ACC112 (cell line): ENCODE data around the gene MPC2.

ENCODE experiments used
- H2AFZ ChIP-seq: fragments of 200-600 bp; sonication (generic); one replicate; pipeline ENCODE4 v1.6.0; 2017; ENCODE audit warnings: antibody characterized with exemption, low read length; ENCODE audit not compliant: unreplicated experiment
- H3K27ac ChIP-seq: fragments of 200-600 bp; sonication (generic); 2 replicates; pipeline ENCODE4 v1.5.1; 2014; ENCODE audit warnings: low read depth, mild to moderate bottlenecking, antibody characterized with exemption, low read length, moderate library complexity
- H3K27me3 ChIP-seq: fragments of 200-600 bp; sonication (generic); 2 replicates; pipeline ENCODE4 v1.6.1; 2014; ENCODE audit warnings: mild to moderate bottlenecking, antibody characterized with exemption, low read length, moderate library complexity, mixed read lengths; ENCODE audit not compliant: insufficient read depth
- H3K36me3 ChIP-seq: fragments of 200-600 bp; sonication (generic); 2 replicates; pipeline ENCODE4 v1.6.1; 2016; ENCODE audit warnings: mild to moderate bottlenecking, antibody characterized with exemption, low read length, moderate library complexity, mixed read lengths; ENCODE audit not compliant: insufficient read depth
- H3K4me1 ChIP-seq: fragments of 200-600 bp; sonication (generic); one replicate; pipeline ENCODE4 v1.6.1; 2016; ENCODE audit warnings: low read length, mixed read lengths; ENCODE audit not compliant: insufficient read depth, unreplicated experiment, control insufficient read depth
- H3K4me3 ChIP-seq: fragments of 200-600 bp; sonication (generic); 2 replicates; pipeline ENCODE4 v1.5.1; 2014; ENCODE audit warnings: mild to moderate bottlenecking, low read depth, low read length
- H3K79me2 ChIP-seq: fragments of 200-600 bp; sonication (generic); one replicate; pipeline ENCODE4 v1.6.0; 2016; ENCODE audit warnings: low read length; ENCODE audit not compliant: control insufficient read depth, unreplicated experiment, insufficient read depth

MPC2 gene

GRCh38 chr1:167923324-167924056, 13.4 kb downstream of the MPC2 start:
- no peak overlapping the region for H2AFZ ChIP-seq
- H3K4me3 ChIP-seq: no peak overlapping the region
- H3K79me2 ChIP-seq: peaks cover 25% of the 10 kb centered on the region
- peaks cover 5% of the 10 kb centered on the region; the same call in 1 of the 2 replicates for H3K36me3 ChIP-seq
- H3K27me3 ChIP-seq: no peaks in the 10 kb centered on the region
- H3K27ac ChIP-seq: no peak overlapping the region
- peaks cover 21% of the 10 kb centered on the region for H3K4me1 ChIP-seq

- Histone ChIP-seq H3K27ac (0 out of 2 replicates have a peak overlapping the region, but pooled peaks have one; percentile 20), H3K4me1 (peaks cover 21% of the 10 kb centered on the region), H3K4me3 (no peak overlapping the region), H3K79me2 (peaks cover 25% of the 10 kb centered on the region), H3K36me3 (peaks cover 5% of the 10 kb centered on the region), H2AFZ (no peak overlapping the region), H3K27me3 (no peaks in the 10 kb centered on the region)
Measured at GRCh38 chr1:167922611-167923074, 14.2 kb downstream of the MPC2 start.

- H3K27me3 ChIP-seq: no peaks in the 10 kb centered on the region
- peaks cover 21% of the 10 kb centered on the region for H3K79me2 ChIP-seq
- no peak overlapping the region for H3K4me3 ChIP-seq
- H2AFZ ChIP-seq: no peak overlapping the region
- H3K36me3 ChIP-seq: peaks cover 5% of the 10 kb centered on the region
- peaks cover 21% of the 10 kb centered on the region for H3K4me1 ChIP-seq
- H3K27ac ChIP-seq: no peak overlapping the region
Measured at GRCh38 chr1:167922023-167922422, 14.8 kb downstream of the MPC2 start.

GRCh38 chr1:167916766-167917511, 19.9 kb downstream of the MPC2 start:
- no peak overlapping the region for H3K27ac ChIP-seq
- no peaks in the 10 kb centered on the region for H3K27me3 ChIP-seq
- H3K4me1 ChIP-seq: peaks cover 3% of the 10 kb centered on the region
- no peak overlapping the region for H2AFZ ChIP-seq
- no peak overlapping the region for H3K4me3 ChIP-seq
- H3K36me3 ChIP-seq: no peaks in the 10 kb centered on the region; the same call in 1 of the 2 replicates
- H3K79me2 ChIP-seq: no peaks in the 10 kb centered on the region

GRCh38 chr1:167915569-167915968, 21.3 kb downstream of the MPC2 start:
- no peak overlapping the region for H2AFZ ChIP-seq
- no peak overlapping the region for H3K4me3 ChIP-seq
- H3K27me3 ChIP-seq: no peaks in the 10 kb centered on the region
- no peaks in the 10 kb centered on the region; the same call in 1 of the 2 replicates for H3K36me3 ChIP-seq
- no peaks in the 10 kb centered on the region for H3K4me1 ChIP-seq
- H3K79me2 ChIP-seq: no peaks in the 10 kb centered on the region
- no peak overlapping the region for H3K27ac ChIP-seq

- Histone ChIP-seq H3K27me3 (no peaks in the 10 kb centered on the region), H3K27ac (no peak within 1 kb of the TSS), H3K79me2 (no peaks in the 10 kb centered on the region), H2AFZ (no peak within 1 kb of the TSS), H3K4me1 (no peaks in the 10 kb centered on the region), H3K36me3 (no peaks in the 10 kb centered on the region; the same call in 1 of the 2 replicates), H3K4me3 (no peak within 1 kb of the TSS)
Measured at GRCh38 chr1:167913895-167914496, 22.9 kb downstream of the MPC2 start, which contains the start of gene ADCY10. Gene ADCY10, minus strand, starts transcription at chr1:167914134. Its CDS starts 8,994 bp downstream, at chr1:167905140.

- Histone ChIP-seq H3K4me1 (no peaks in the 10 kb centered on the region), H3K4me3 (no peak overlapping the region), H3K27me3 (no peaks in the 10 kb centered on the region), H3K79me2 (no peaks in the 10 kb centered on the region), H2AFZ (no peak overlapping the region), H3K27ac (no peak overlapping the region), H3K36me3 (no peaks in the 10 kb centered on the region)
Measured at GRCh38 chr1:167912294-167912693, 24.6 kb downstream of the MPC2 start.

GRCh38 chr1:167911413-167911812, 25.5 kb downstream of the MPC2 start:
- H3K27ac ChIP-seq: no peak overlapping the region
- H3K27me3 ChIP-seq: no peaks in the 10 kb centered on the region
- H2AFZ ChIP-seq: no peak overlapping the region
- H3K4me3 ChIP-seq: no peak overlapping the region
- H3K4me1 ChIP-seq: no peaks in the 10 kb centered on the region
- no peaks in the 10 kb centered on the region for H3K36me3 ChIP-seq
- no peaks in the 10 kb centered on the region for H3K79me2 ChIP-seq

- no peak overlapping the region for H2AFZ ChIP-seq
- H3K36me3 ChIP-seq: no peaks in the 10 kb centered on the region
- H3K79me2 ChIP-seq: no peaks in the 10 kb centered on the region
- H3K4me3 ChIP-seq: no peak overlapping the region
- no peaks in the 10 kb centered on the region for H3K27me3 ChIP-seq
- H3K4me1 ChIP-seq: no peaks in the 10 kb centered on the region
- H3K27ac ChIP-seq: no peak overlapping the region
Measured at GRCh38 chr1:167910530-167910929, 26.3 kb downstream of the MPC2 start.

GRCh38 chr1:167909691-167910180, 27.1 kb downstream of the MPC2 start:
- Histone ChIP-seq H3K27me3 (no peaks in the 10 kb centered on the region), H3K36me3 (no peaks in the 10 kb centered on the region), H3K79me2 (no peaks in the 10 kb centered on the region), H3K4me3 (no peak overlapping the region), H2AFZ (no peak overlapping the region), H3K27ac (no peak overlapping the region), H3K4me1 (peaks cover 3% of the 10 kb centered on the region)
